HG03135 (cell line): ENCODE data around the gene EED.
"Not testable (repeated sequence)": the region's sequence is repeated elsewhere in the genome, so short reads cannot be mapped to it uniquely, and the experiment has no call there.

Source experiments
- ATAC-seq: cut with Tn5 transposase; IDR thresholded peaks from one replicate; pipeline ENCODE4 v1.9.1; 2021; ENCODE audit warnings: mild to moderate bottlenecking, moderate library complexity; ENCODE audit not compliant: unreplicated experiment

Gene EED

GRCh38 chr11:86289508-86290280 lies 45.1 kb downstream of the EED start:
- ATAC-seq, result not testable (repeated sequence)

GRCh38 chr11:86291466-86292262 lies 47.1 kb downstream of the EED start:
- ATAC-seq, result peak; percentile 31

GRCh38 chr11:86292912-86293616 lies 48.5 kb downstream of the EED start:
- ATAC-seq, result peak; percentile 63

- no peak for ATAC-seq
These were observed 49.5 kb downstream of the EED start for GRCh38 chr11:86294026-86294425.

GRCh38 chr11:86301742-86302091 lies 57.2 kb downstream of the EED start:
- ATAC-seq, result peak; percentile 11

- peak; percentile 97 for ATAC-seq
These were observed 57.7 kb downstream of the EED start, which contains the start of gene HIKESHI for GRCh38 chr11:86302092-86302793. HIKESHI (plus strand) TSS chr11:86302240; CDS start chr11:86302449, 209 bp downstream.

GRCh38 chr11:86303257-86303656 lies 58.7 kb downstream of the EED start:
- no peak for ATAC-seq

GRCh38 chr11:86308710-86309109 lies 64.2 kb downstream of the EED start:
- not testable (repeated sequence) for ATAC-seq

GRCh38 chr11:86313793-86314192 lies 69.2 kb downstream of the EED start:
- ATAC-seq, result no peak

- no peak for ATAC-seq
These were observed 70.1 kb downstream of the EED start for GRCh38 chr11:86314636-86315035.
